Stimulated activated CD4-positive, alpha-beta T cell treated with anti-CD3 and anti-CD28 coated beads, Interleukin-15, amount 100 ng/mL, for 1 hour (primary cell): ENCODE data around the gene AP1S3.

Experiments
- DNase-seq, 2 donors: peaks; one replicate each; pipeline ENCODE4 v3.0.0-alpha.2; 2020; ENCODE audit warnings: low read depth in 1 of 2, low spot score in 1 of 2

The AP1S3 gene

GRCh38 chr2:223725986-223726970 is 111.1 kb downstream of the AP1S3 start:
- DNase-seq = no peak

GRCh38 chr2:223725494-223725893 is 111.9 kb downstream of the AP1S3 start:
- DNase-seq = no peak

DNA sequence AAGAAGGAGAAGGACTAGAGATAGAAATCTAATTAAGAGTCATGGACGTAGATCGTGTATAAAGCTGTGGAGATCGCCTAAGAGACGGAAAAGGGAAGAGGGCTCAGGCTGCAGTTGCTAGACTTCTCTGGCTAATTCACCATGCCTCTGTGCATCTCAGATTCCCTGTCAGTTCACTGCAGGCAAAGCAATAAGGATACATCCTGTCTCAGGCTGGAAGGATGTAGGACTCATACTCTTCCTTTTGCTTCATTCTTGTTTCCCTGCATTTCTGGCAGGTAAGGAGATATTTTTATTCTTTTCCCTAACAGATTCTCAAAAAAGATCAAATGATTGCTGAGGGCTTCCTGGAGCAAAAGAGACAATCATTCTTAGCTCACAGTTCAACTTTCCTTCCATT is 112.5 kb downstream of the AP1S3 start:
- DNase-seq = no peak

- no peak for DNase-seq
Observed at GRCh38 chr2:223723954-223724411, 113.4 kb downstream of the AP1S3 start.

DNA sequence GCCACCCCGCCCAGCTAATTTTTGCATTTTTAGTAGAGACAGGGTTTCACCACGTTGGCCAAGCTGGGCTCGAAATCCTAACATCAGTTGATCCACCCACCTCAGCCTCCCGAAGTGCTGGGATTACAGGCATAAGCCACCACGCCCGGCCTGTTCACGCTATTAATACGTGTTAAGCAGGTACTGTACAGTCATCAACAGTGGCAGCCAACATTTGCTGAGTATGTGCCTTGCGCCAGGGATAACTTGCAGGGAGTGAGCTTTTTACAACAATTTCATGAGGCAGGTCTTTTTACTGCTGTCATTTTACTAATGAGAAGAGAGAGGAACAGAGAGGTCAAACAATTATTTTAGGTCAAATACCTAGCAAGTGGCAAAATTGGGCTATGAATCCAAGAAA is 115.2 kb downstream of the AP1S3 start:
- DNase-seq = no peak

GRCh38 chr2:223721746-223722145 is 115.6 kb downstream of the AP1S3 start:
- DNase-seq = no peak

GRCh38 chr2:223720367-223720766 is 117.0 kb downstream of the AP1S3 start:
- DNase-seq = no peak

DNA sequence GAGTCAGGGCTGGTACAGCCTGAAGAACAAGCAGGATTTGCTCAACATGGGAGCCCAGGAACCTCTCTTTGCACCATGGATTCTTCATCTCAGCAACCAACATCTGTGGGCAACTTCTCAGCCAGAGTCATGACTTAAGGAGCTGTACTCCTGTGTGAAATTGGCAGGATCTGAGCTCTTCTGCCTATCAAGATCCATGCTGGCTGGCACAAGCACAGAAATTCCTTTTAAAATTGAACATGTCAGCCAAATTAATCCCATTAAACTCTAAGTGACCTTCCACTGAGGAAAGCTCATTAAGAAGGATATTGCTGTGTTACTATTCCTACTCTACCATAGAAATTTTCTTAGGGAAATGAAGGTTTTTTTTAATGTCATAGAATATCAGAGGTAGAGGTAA is 124.7 kb downstream of the AP1S3 start:
- DNase-seq = no peak

- DNase-seq = no peak
Observed at GRCh38 chr2:223711596-223712326, 125.6 kb downstream of the AP1S3 start.
